NCI-H460 (cell line): ENCODE data around the gene GGTLC3. TPM values are rescaled to one million over a fixed set of nuclear protein-coding genes. Genes with fewer than 3 reads are reported as not detected.
"Not testable (repeated sequence)": the region's sequence is repeated elsewhere in the genome, so short reads cannot be mapped to it uniquely, and the experiment has no call there.

Experiments
- DNase-seq: peaks from one replicate; pipeline ENCODE4 v3.0.0-alpha.2; 2016; ENCODE audit warnings: low read depth; ENCODE audit errors: extremely low read depth
- total RNA-seq: library from RNA; depleted of rRNA; stranded (reverse); fragments of >200 nt; shearing (Covaris generic); gene quantifications from 2 replicates; pipeline ENCODE4 v1.2.3, GENCODE V29; 2014; rRNA removed

GGTLC3 gene
- total RNA-seq, 1 experiment from 2014 or later: not detected

- not testable (repeated sequence) for DNase-seq
These were observed 4.8 kb upstream of the GGTLC3 start for GRCh38 chr22:18522762-18523161.

- not testable (repeated sequence) for DNase-seq
These were observed 4.5 kb downstream of the GGTLC3 start for GRCh38 chr22:18513454-18513853.

- DNase-seq: not testable (repeated sequence)
These were observed 5.6 kb downstream of the GGTLC3 start for GRCh38 chr22:18512378-18512777.

GRCh38 chr22:18511327-18511726, 6.6 kb downstream of the GGTLC3 start:
- DNase-seq: not testable (repeated sequence)

- not testable (repeated sequence) for DNase-seq
These were observed 21.7 kb downstream of the GGTLC3 start for GRCh38 chr22:18496227-18496626.

Other genes starting within 250 kb of the GGTLC3 start
- 0.52 and 1.1 TPM in 2 replicates for gene TMEM191B, start 9.6 kb upstream of the GGTLC3 start, total RNA-seq
- gene RIMBP3, start 93.8 kb upstream of the GGTLC3 start, total RNA-seq: 0.72 and 1.1 TPM in 2 replicates